LNCAP (cell line): ENCODE measurements around the gene VKORC1L1.

ENCODE experiments used
- CTCF ChIP-seq: fragments of 450-650 bp; IDR thresholded peaks from 2 replicates; pipeline ENCODE4 v1.5.1; 2017; ENCODE audit warnings: mild to moderate bottlenecking

The VKORC1L1 gene

GRCh38 chr7:65872776-65873581, at the start of gene VKORC1L1:
Gene VKORC1L1, plus strand, starts transcription at chr7:65873074. Its CDS starts 298 bp downstream, at chr7:65873372.
- TF ChIP-seq CTCF, result no peak

GRCh38 chr7:65827366-65827765, 45.5 kb upstream of the VKORC1L1 start:
- no peak for TF ChIP-seq CTCF

- TF ChIP-seq CTCF, result no peak
Measured at GRCh38 chr7:65832281-65832680, 40.6 kb upstream of the VKORC1L1 start.

- no peak for TF ChIP-seq CTCF
Measured at GRCh38 chr7:65839846-65840245, 33.0 kb upstream of the VKORC1L1 start.

GRCh38 chr7:65840446-65840845, 32.4 kb upstream of the VKORC1L1 start:
- no peak for TF ChIP-seq CTCF

- TF ChIP-seq CTCF, result no peak
Measured at GRCh38 chr7:65846008-65846570, 26.8 kb upstream of the VKORC1L1 start.

- TF ChIP-seq CTCF, result no peak
Measured at GRCh38 chr7:65892161-65892560, 19.3 kb downstream of the VKORC1L1 start.
